ENCODE results near the gene TET1. TPM values are rescaled to one million over a fixed set of nuclear protein-coding genes. Genes with fewer than 3 reads are reported as not detected.
"Not testable (repeated sequence)": the region's sequence is repeated elsewhere in the genome, so short reads cannot be mapped to it uniquely, and the experiment has no call there.

The TET1 gene
- total RNA-seq, 1 donor from 2014 or later = 3.2 TPM

GRCh38 chr10:68633281-68633680 is 73.1 kb downstream of the TET1 start:
- H3K27ac ChIP-seq = no peak overlapping the region

GRCh38 chr10:68633816-68634466 is 73.8 kb downstream of the TET1 start:
- no peaks in the 10 kb centered on the region for H3K27me3 ChIP-seq
- DNase-seq (ENCODE audit: extremely low spot score in 2 of 2) = no peak
- TF ChIP-seq POLR2A (IDR thresholded peaks at IDR 0.05) = no peak
- TF ChIP-seq CTCF (IDR thresholded peaks at IDR 0.05) = no peak
- no peak for TF ChIP-seq POLR2AphosphoS5 (IDR thresholded peaks at IDR 0.05; ENCODE audit: insufficient read depth in 1 of 2, low read depth in 1 of 2)
- no peaks in the 10 kb centered on the region for H3K4me1 ChIP-seq
- no peak overlapping the region for H3K27ac ChIP-seq
- no peaks in the 10 kb centered on the region for H3K9me3 ChIP-seq
- intact Hi-C loops (cut with DNase I) = no loop called here
- H3K4me3 ChIP-seq = no peak overlapping the region
- no peaks in the 10 kb centered on the region for H3K36me3 ChIP-seq

More at GRCh38 chr10:68633281-68633680, 73.1 kb downstream of the TET1 start:
- no peaks in the 10 kb centered on the region for H3K27me3 ChIP-seq
- no peaks in the 10 kb centered on the region for H3K4me1 ChIP-seq
- no peaks in the 10 kb centered on the region for H3K9me3 ChIP-seq
- H3K4me3 ChIP-seq = no peak overlapping the region
- TF ChIP-seq POLR2AphosphoS5 (IDR thresholded peaks at IDR 0.05; ENCODE audit: insufficient read depth in 1 of 2, low read depth in 1 of 2) (no peak), POLR2A (IDR thresholded peaks at IDR 0.05) (no peak), CTCF (IDR thresholded peaks at IDR 0.05) (no peak)
- intact Hi-C loops (cut with DNase I) = no loop called here
- H3K36me3 ChIP-seq = no peaks in the 10 kb centered on the region
- DNase-seq (ENCODE audit: extremely low spot score in 2 of 2) = no peak

GRCh38 chr10:68636335-68636734 is 76.2 kb downstream of the TET1 start:
- TF ChIP-seq CTCF (IDR thresholded peaks at IDR 0.05) (no peak), POLR2AphosphoS5 (IDR thresholded peaks at IDR 0.05; ENCODE audit: insufficient read depth in 1 of 2, low read depth in 1 of 2) (no peak), POLR2A (IDR thresholded peaks at IDR 0.05) (no peak)
- no peak for DNase-seq (ENCODE audit: extremely low spot score in 2 of 2)
- Histone ChIP-seq H3K27me3 (no peaks in the 10 kb centered on the region), H3K36me3 (no peaks in the 10 kb centered on the region), H3K27ac (no peak overlapping the region), H3K4me1 (no peaks in the 10 kb centered on the region), H3K9me3 (no peaks in the 10 kb centered on the region), H3K4me3 (no peak overlapping the region)
- intact Hi-C loops (cut with DNase I) = no loop called here

- DNase-seq (ENCODE audit: extremely low spot score in 2 of 2); H3K9me3 ChIP-seq; H3K4me3 ChIP-seq; H3K27me3 ChIP-seq; H3K4me1 ChIP-seq; H3K27ac ChIP-seq; intact Hi-C loops (cut with DNase I); H3K36me3 ChIP-seq: not testable (repeated sequence)
Observed at GRCh38 chr10:68643550-68643949, 83.4 kb downstream of the TET1 start.

GRCh38 chr10:68647672-68648341 is 87.7 kb downstream of the TET1 start:
- DNase-seq (ENCODE audit: extremely low spot score in 2 of 2) = no peak
- intact Hi-C loops (cut with DNase I) = no loop called here
- H3K4me1 ChIP-seq = no peaks in the 10 kb centered on the region
- H3K36me3 ChIP-seq = peaks cover 0 to 6% of the 10 kb centered on the region in 2 donors
- TF ChIP-seq CTCF (IDR thresholded peaks at IDR 0.05) = no peak
- TF ChIP-seq POLR2AphosphoS5 (IDR thresholded peaks at IDR 0.05; ENCODE audit: insufficient read depth in 1 of 2, low read depth in 1 of 2) = peak; percentile 37 to 90
- no peak for TF ChIP-seq POLR2A (IDR thresholded peaks at IDR 0.05)
- H3K4me3 ChIP-seq = no peak overlapping the region
- H3K27me3 ChIP-seq = no peaks in the 10 kb centered on the region
- no peaks in the 10 kb centered on the region for H3K9me3 ChIP-seq
- H3K27ac ChIP-seq = peak overlapping the region; percentile 68
